Activated B cell treated with CpG ODN at 0.5 μM for 24 hours (primary cell): ENCODE measurements around the gene NOL9. TPM values are rescaled to one million over a fixed set of nuclear protein-coding genes. Genes with fewer than 3 reads are reported as not detected.

Source experiments
- ATAC-seq: fragments of 200-7000 bp; cut with Tn5 transposase; one replicate; pipeline ENCODE4 v1.10.0; 2021; ENCODE audit warnings: low read depth, mild to moderate bottlenecking, moderate library complexity
- CTCF ChIA-PET: fragments of 350-600 bp; sonication (Branson Sonifier 250); formaldehyde crosslinking; loops from one replicate; lab custom pipeline; 2021; ENCODE audit warnings: antibody characterized with exemption; lab: Charles Lee
- POLR2A ChIA-PET: fragments of 350-600 bp; sonication (Branson Sonifier 250); formaldehyde crosslinking; loops from one replicate; lab custom pipeline; 2021; ENCODE audit warnings: antibody characterized with exemption; lab: Charles Lee
- DNase-seq: peaks from one replicate; pipeline ENCODE4 v3.0.0; 2022
- H3K27ac Mint-ChIP-seq: one replicate; pipeline ENCODE4 v1.8.0; 2020; ENCODE audit warnings: mixed read lengths
- H3K27me3 Mint-ChIP-seq: one replicate; pipeline ENCODE4 v1.8.0; 2021; ENCODE audit warnings: mixed read lengths
- H3K36me3 Mint-ChIP-seq: one replicate; pipeline ENCODE4 v1.8.0; 2021; ENCODE audit warnings: low read depth, mixed read lengths
- H3K4me1 Mint-ChIP-seq: one replicate; pipeline ENCODE4 v1.8.0; 2021; ENCODE audit warnings: mixed read lengths
- H3K4me3 Mint-ChIP-seq: one replicate; pipeline ENCODE4 v1.8.0; 2020; ENCODE audit warnings: mild to moderate bottlenecking, mixed read lengths
- H3K9me3 Mint-ChIP-seq: one replicate; pipeline ENCODE4 v1.8.0; 2020; ENCODE audit warnings: mixed read lengths
- CTCF ChIP-seq: fragments of 200-600 bp; IDR thresholded peaks from one replicate; pipeline ENCODE4 v1.8.0; 2022; ENCODE audit warnings: antibody characterized with exemption, mild to moderate bottlenecking
- intact Hi-C: fragments of 100-400 bp; cut with micrococcal nuclease; formaldehyde crosslinking; loops from one replicate; pipeline ENCODE4 v1.15.1; 2024
- total RNA-seq: library from RNA; stranded (reverse); gene quantifications from 2 replicates; pipeline ENCODE4 v1.2.3, GENCODE V29; 2022

The NOL9 gene
- total RNA-seq, 1 donor from 2014 or later: 58.6 TPM

GRCh38 chr1:6592865-6593593 is 38.7 kb upstream of the NOL9 start:
- intact Hi-C loops: no loop called here
- no peaks in the 10 kb centered on the region for H3K27me3 Mint-ChIP-seq
- peaks cover 75% of the 10 kb centered on the region for H3K36me3 Mint-ChIP-seq
- CTCF ChIA-PET: no interaction called here
- H3K4me3 Mint-ChIP-seq: no peak overlapping the region
- POLR2A ChIA-PET: no interaction called here
- DNase-seq (no peak), ATAC-seq (no peak)
- no peak overlapping the region for H3K27ac Mint-ChIP-seq
- H3K4me1 Mint-ChIP-seq: peaks cover 8% of the 10 kb centered on the region
- H3K9me3 Mint-ChIP-seq: no peaks in the 10 kb centered on the region
- no peak for TF ChIP-seq CTCF

GRCh38 chr1:6592441-6592840 is 38.1 kb upstream of the NOL9 start:
- no peak overlapping the region for H3K27ac Mint-ChIP-seq
- DNase-seq: no peak
- no peaks in the 10 kb centered on the region for H3K9me3 Mint-ChIP-seq
- H3K4me3 Mint-ChIP-seq: no peak overlapping the region
- peaks cover 9% of the 10 kb centered on the region for H3K4me1 Mint-ChIP-seq
- no peak for TF ChIP-seq CTCF
- no peaks in the 10 kb centered on the region for H3K27me3 Mint-ChIP-seq
- H3K36me3 Mint-ChIP-seq: peaks cover 74% of the 10 kb centered on the region
- no peak for ATAC-seq
- ChIA-PET POLR2A (no interaction called here), CTCF (no interaction called here)
- intact Hi-C loops: no loop called here

GRCh38 chr1:6591644-6592043 is 37.3 kb upstream of the NOL9 start:
- no peak for DNase-seq
- H3K4me3 Mint-ChIP-seq: no peak overlapping the region
- H3K4me1 Mint-ChIP-seq: peaks cover 14% of the 10 kb centered on the region
- POLR2A ChIA-PET: interaction anchor here (1.6 kb wide), 1 partner anchor 11 kb away, joined by 7 read pairs; the partner anchor contains the start of gene ZBTB48
- no peak overlapping the region for H3K27ac Mint-ChIP-seq
- peaks cover 70% of the 10 kb centered on the region for H3K36me3 Mint-ChIP-seq
- no peaks in the 10 kb centered on the region for H3K9me3 Mint-ChIP-seq
- no peak for TF ChIP-seq CTCF
- H3K27me3 Mint-ChIP-seq: no peaks in the 10 kb centered on the region
- intact Hi-C loops: no loop called here
- ATAC-seq: no peak
- CTCF ChIA-PET: no interaction called here

- no peak overlapping the region for H3K27ac Mint-ChIP-seq
- intact Hi-C loops: no loop called here
- no peaks in the 10 kb centered on the region for H3K9me3 Mint-ChIP-seq
- no peak for TF ChIP-seq CTCF
- POLR2A ChIA-PET: interaction anchor here (1.6 kb wide), 1 partner anchor 11 kb away, joined by 7 read pairs; the partner anchor contains the start of gene ZBTB48
- CTCF ChIA-PET: no interaction called here
- ATAC-seq (peak; percentile 40), DNase-seq (no peak)
- H3K36me3 Mint-ChIP-seq: peaks cover 67% of the 10 kb centered on the region
- H3K4me1 Mint-ChIP-seq: peaks cover 13% of the 10 kb centered on the region
- H3K27me3 Mint-ChIP-seq: no peaks in the 10 kb centered on the region
- H3K4me3 Mint-ChIP-seq: no peak overlapping the region
Measured at GRCh38 chr1:6591222-6591621, 36.9 kb upstream of the NOL9 start.

GRCh38 chr1:6590046-6590445 is 35.7 kb upstream of the NOL9 start:
- H3K27me3 Mint-ChIP-seq: no peaks in the 10 kb centered on the region
- ChIA-PET POLR2A (interaction anchor here (1.4 to 1.6 kb wide), 2 partner anchors 10 to 11 kb away, joined by 3 to 7 read pairs; partner anchors contain the start of gene ZBTB48), CTCF (no interaction called here)
- H3K9me3 Mint-ChIP-seq: no peaks in the 10 kb centered on the region
- DNase-seq: no peak
- no peak for ATAC-seq
- no peak overlapping the region for H3K27ac Mint-ChIP-seq
- intact Hi-C loops: no loop called here
- TF ChIP-seq CTCF: no peak
- no peak overlapping the region for H3K4me3 Mint-ChIP-seq
- peaks cover 12% of the 10 kb centered on the region for H3K4me1 Mint-ChIP-seq
- H3K36me3 Mint-ChIP-seq: peaks cover 56% of the 10 kb centered on the region
